BLaER1 treated with 17β-estradiol and CSF1 and Interleukin-3, amounts not matched to agents 10 nM and 100 nM (cell line): ENCODE data around the gene MS4A2.
"Not testable (repeated sequence)": the region's sequence is repeated elsewhere in the genome, so short reads cannot be mapped to it uniquely, and the experiment has no call there.

Source experiments
- H3K27ac ChIP-seq, 11 experiments: shearing (Covaris generic); formaldehyde crosslinking; 2 replicates each; pipeline ENCODE4 v1.8.1; 2022
- H3K27me3 ChIP-seq, 11 experiments: shearing (Covaris generic); formaldehyde crosslinking; 2 replicates each; pipeline ENCODE4 v1.8.1; 2022
- H3K36me3 ChIP-seq, 11 experiments: shearing (Covaris generic); formaldehyde crosslinking; 2 replicates each; pipeline ENCODE4 v1.8.1; 2022
- H3K4me1 ChIP-seq, 10 experiments: shearing (Covaris generic); formaldehyde crosslinking; 2 replicates each; pipeline ENCODE4 v1.8.1; 2022
- H3K4me2 ChIP-seq, 11 experiments: shearing (Covaris generic); formaldehyde crosslinking; 2 replicates each; pipeline ENCODE4 v1.8.1; 2022
- H3K4me3 ChIP-seq, 10 experiments: shearing (Covaris generic); formaldehyde crosslinking; 2 replicates each; pipeline ENCODE4 v1.8.1; 2022
- H3K9ac ChIP-seq, 11 experiments: shearing (Covaris generic); formaldehyde crosslinking; 2 replicates each; pipeline ENCODE4 v1.8.1; 2022
- H3K9me3 ChIP-seq, 11 experiments: shearing (Covaris generic); formaldehyde crosslinking; replicated peaks in 1 of 11; 2 replicates each; pipeline ENCODE4 v1.8.1; 2022
- H4K20me1 ChIP-seq, 11 experiments: shearing (Covaris generic); formaldehyde crosslinking; 2 replicates each; pipeline ENCODE4 v1.8.1; 2022
- Cebpa-rat ChIP-seq, 11 experiments: shearing (Covaris generic); IDR thresholded peaks; 2 replicates each; pipeline ENCODE4 v1.8.1; 2022

The MS4A2 gene

GRCh38 chr11:60118338-60118737 lies 29.9 kb downstream of the MS4A2 start:
- peaks cover 0 to 7% (median 0%) of the 10 kb centered on the region in 11 experiments; a peak in 1 of 22 replicates for H3K36me3 ChIP-seq
- no peak for TF ChIP-seq Cebpa-rat (IDR thresholded peaks at IDR 0.05)

DNA sequence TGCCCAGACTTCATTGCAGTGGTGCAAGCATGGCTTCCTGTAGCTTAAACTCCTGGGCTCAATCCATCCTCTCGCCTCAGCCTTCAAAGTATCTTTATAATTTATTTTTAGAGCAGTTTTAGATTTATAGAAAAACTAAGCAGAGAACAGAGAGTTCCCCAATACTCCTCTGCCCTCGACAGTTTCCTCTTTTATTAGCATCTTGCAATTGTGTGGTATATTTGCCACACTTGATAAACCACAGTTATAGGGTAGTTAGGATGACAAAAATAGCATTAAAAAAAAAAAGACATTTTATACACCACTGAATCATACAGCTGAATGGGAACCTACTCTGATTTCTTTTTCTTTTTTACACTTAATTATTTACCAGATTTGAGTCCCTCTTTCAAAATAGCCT lies 31.2 kb downstream of the MS4A2 start:
- Histone ChIP-seq H3K9ac (peak overlapping the region in 7 of 11 experiments; percentile 7 to 54 (median 41); a peak in 5 of 22 replicates), H3K27ac (peak overlapping the region in 9 of 11 experiments; percentile 58 to 81 (median 78); a peak in 19 of 22 replicates), H3K27me3 (no peaks in the 10 kb centered on the region), H3K9me3 (peaks cover 19 to 53% (median 26%) of the 10 kb centered on the region in 11 experiments), H3K36me3 (peaks cover 0 to 7% (median 0%) of the 10 kb centered on the region in 11 experiments; a peak in 1 of 22 replicates), H3K4me3 (no peak overlapping the region), H3K4me2 (peak overlapping the region in 7 of 11 experiments; percentile 18 to 65 (median 37); a peak in 10 of 22 replicates), H3K4me1 (peaks cover 0 to 39% (median 31%) of the 10 kb centered on the region in 10 experiments; a peak in 17 of 20 replicates), H4K20me1 (no peaks in the 10 kb centered on the region)
- TF ChIP-seq Cebpa-rat (IDR thresholded peaks at IDR 0.05) = peak in 3 of 11 experiments; percentile 21 to 81 (median 60); a peak in 5 of 22 replicates

More at GRCh38 chr11:60118338-60118737, 29.9 kb downstream of the MS4A2 start:
- no peaks in the 10 kb centered on the region for H4K20me1 ChIP-seq
- H3K9ac ChIP-seq = no peak overlapping the region; a peak in 1 of 22 replicates
- peak overlapping the region in 9 of 11 experiments; percentile 58 to 81 (median 77); a peak in 17 of 22 replicates for H3K27ac ChIP-seq
- H3K27me3 ChIP-seq = no peaks in the 10 kb centered on the region
- peak overlapping the region in 4 of 11 experiments; percentile 15 to 48 (median 42); a peak in 7 of 22 replicates for H3K4me2 ChIP-seq
- H3K9me3 ChIP-seq = peaks cover 18 to 51% (median 26%) of the 10 kb centered on the region in 11 experiments
- H3K4me3 ChIP-seq = no peak overlapping the region
- H3K4me1 ChIP-seq = peaks cover 0 to 38% (median 25%) of the 10 kb centered on the region in 10 experiments; a peak in 16 of 20 replicates

DNA sequence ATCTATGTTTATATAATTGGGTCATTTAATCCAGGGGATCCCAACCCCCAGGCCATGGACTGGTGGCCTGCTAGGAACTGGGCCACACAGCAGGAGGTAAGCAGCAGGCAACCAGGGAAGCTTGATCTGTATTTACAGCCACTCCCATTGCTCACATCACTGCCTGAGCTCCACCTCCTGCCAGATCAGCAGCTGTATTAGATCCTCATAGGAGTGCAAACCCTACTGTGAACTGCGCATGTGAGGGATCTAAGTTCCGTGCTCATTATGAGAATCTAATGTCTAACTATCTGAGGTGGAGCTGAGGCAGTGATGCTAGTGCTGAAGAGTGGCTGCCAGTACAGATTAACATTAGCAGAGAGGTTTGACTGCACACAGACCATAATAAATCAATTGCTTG lies 32.8 kb downstream of the MS4A2 start:
- no peaks in the 10 kb centered on the region for H4K20me1 ChIP-seq
- H3K9ac ChIP-seq = no peak overlapping the region
- H3K27ac ChIP-seq = peak overlapping the region in 7 of 11 experiments; percentile 64 to 81 (median 78); a peak in 13 of 22 replicates
- TF ChIP-seq Cebpa-rat (IDR thresholded peaks at IDR 0.05) = no peak
- peak overlapping the region in 8 of 11 experiments; percentile 3 to 65 (median 30); a peak in 11 of 22 replicates for H3K4me2 ChIP-seq
- H3K4me3 ChIP-seq = no peak overlapping the region
- H3K36me3 ChIP-seq = peaks cover 0 to 7% (median 0%) of the 10 kb centered on the region in 11 experiments; a peak in 1 of 22 replicates
- H3K4me1 ChIP-seq = peaks cover 5 to 50% (median 46%) of the 10 kb centered on the region in 10 experiments; a peak in 17 of 20 replicates
- no peaks in the 10 kb centered on the region for H3K27me3 ChIP-seq
- H3K9me3 ChIP-seq = peaks cover 20 to 53% (median 26%) of the 10 kb centered on the region in 11 experiments

- no peaks in the 10 kb centered on the region for H4K20me1 ChIP-seq
- peaks cover 5 to 55% (median 49%) of the 10 kb centered on the region in 10 experiments; a peak in 17 of 20 replicates for H3K4me1 ChIP-seq
- no peak overlapping the region for H3K9ac ChIP-seq
- no peak for TF ChIP-seq Cebpa-rat (IDR thresholded peaks at IDR 0.05)
- H3K27me3 ChIP-seq = no peaks in the 10 kb centered on the region
- H3K36me3 ChIP-seq = peaks cover 0 to 7% (median 0%) of the 10 kb centered on the region in 11 experiments; a peak in 1 of 22 replicates
- no peak overlapping the region for H3K4me3 ChIP-seq
- no peak overlapping the region for H3K27ac ChIP-seq
- peaks cover 20 to 53% (median 26%) of the 10 kb centered on the region in 11 experiments for H3K9me3 ChIP-seq
- no peak overlapping the region for H3K4me2 ChIP-seq
Measured at GRCh38 chr11:60122414-60123036, 34.1 kb downstream of the MS4A2 start.

DNA sequence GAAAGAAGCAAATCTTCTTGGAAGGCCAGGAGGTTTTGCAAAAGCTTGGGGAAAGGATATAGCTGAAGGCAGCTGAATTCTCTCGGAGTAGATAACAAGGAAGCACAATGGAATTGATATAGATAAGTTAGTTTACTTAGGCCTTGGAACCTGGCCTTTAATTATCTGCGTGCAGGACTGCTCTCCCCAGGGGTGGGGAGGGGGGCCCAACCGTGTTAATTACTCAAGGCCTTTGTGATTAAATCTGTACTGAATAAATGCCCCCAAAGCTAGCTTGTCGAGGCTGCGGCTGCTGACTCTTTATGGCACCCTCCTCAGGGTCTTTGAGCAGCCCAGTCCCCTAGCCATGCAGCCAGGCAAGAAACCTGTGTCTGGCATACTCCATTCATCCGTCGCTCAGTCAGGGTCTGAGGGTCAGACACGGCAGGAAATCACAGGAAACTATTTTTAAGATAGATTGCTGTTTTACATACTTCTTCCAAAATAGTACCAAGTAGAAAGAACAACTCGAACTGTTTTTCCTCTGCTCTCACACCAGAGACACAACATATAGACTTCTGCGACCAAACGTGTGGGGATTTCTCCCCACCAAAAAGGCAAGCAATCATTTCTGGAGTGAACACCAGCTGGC lies 36.5 kb downstream of the MS4A2 start:
- H3K27ac ChIP-seq = peak overlapping the region in 7 of 11 experiments; percentile 8 to 41 (median 22); a peak in 7 of 22 replicates
- H3K9me3 ChIP-seq = peaks cover 7 to 35% (median 13%) of the 10 kb centered on the region in 11 experiments; a peak in 18 of 22 replicates
- peak overlapping the region in 1 of 11 experiments; percentile 4; a peak in 1 of 22 replicates for H3K9ac ChIP-seq
- no peak overlapping the region for H3K4me3 ChIP-seq
- peaks cover 5 to 45% (median 35%) of the 10 kb centered on the region in 10 experiments; a peak in 17 of 20 replicates for H3K4me1 ChIP-seq
- no peaks in the 10 kb centered on the region for H4K20me1 ChIP-seq
- no peak for TF ChIP-seq Cebpa-rat (IDR thresholded peaks at IDR 0.05)
- H3K36me3 ChIP-seq = no peaks in the 10 kb centered on the region
- no peaks in the 10 kb centered on the region for H3K27me3 ChIP-seq
- H3K4me2 ChIP-seq = peak overlapping the region; percentile 0 to 68 (median 53); a peak in 19 of 22 replicates

DNA sequence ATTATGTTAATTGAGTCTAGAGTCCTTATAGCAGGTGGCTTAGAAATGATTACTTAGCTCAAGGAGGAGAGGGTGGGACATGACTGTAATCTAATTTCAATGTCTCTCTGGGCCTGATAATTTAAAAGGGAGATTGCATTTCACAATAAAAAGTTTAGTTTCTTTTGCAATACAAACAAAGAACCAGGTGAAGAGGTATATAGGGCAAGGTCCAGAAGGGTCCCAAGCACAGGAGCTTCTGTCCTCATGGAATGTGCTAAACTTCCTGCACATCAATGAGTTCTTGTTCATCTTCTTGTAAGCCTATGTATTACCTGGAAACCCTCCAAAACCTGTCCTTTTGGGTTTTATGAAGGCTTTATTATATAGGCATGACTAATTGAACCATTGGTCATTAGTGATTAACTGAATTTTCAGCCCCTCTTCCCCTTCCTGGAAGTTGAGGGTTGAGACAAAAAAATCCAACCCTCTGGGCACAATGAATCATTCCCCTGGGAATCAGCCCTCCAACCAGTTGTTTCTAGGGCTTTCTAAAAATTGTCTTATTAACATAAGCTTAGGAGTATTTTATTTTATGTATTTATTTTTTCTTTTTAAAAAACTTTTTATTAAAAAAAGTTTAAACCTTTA lies 37.6 kb downstream of the MS4A2 start:
- Histone ChIP-seq H3K27ac (peak overlapping the region in 1 of 11 experiments; percentile 41; a peak in 1 of 22 replicates), H3K4me1 (peaks cover 5 to 35% (median 26%) of the 10 kb centered on the region in 10 experiments; a peak in 17 of 20 replicates), H3K9ac (no peak overlapping the region), H3K4me3 (no peak overlapping the region), H3K36me3 (no peaks in the 10 kb centered on the region), H3K4me2 (peak overlapping the region in 9 of 11 experiments; percentile 5 to 68 (median 57); a peak in 12 of 22 replicates), H3K9me3 (peaks cover 0 to 23% (median 6%) of the 10 kb centered on the region in 11 experiments; a peak in 12 of 22 replicates), H3K27me3 (no peaks in the 10 kb centered on the region), H4K20me1 (no peaks in the 10 kb centered on the region)
- TF ChIP-seq Cebpa-rat (IDR thresholded peaks at IDR 0.05) = no peak

DNA sequence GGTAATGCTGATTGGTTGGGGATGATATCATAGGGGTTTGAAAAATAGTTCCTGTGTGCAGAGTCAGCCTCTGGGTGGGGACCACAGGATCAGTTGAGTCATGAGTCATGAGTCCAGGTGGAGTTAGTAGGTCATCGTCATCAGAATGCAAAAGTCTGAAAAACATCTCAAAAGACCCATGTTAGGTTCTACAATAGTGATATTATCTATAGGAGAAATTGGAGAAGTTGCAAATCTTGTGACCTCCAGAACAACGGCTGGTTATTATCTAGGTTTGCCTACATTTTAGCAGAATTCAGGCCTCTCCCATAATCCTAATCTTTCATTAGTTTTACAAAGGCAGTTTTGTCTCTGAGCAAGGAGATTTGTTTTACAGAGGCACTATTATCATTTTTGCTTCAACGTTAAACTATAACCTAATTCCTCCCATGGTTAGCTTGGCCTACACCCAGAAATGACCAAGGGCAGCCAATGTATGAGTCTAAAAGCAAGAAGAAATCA lies 38.9 kb downstream of the MS4A2 start:
- H3K36me3 ChIP-seq = no peaks in the 10 kb centered on the region
- H3K9me3 ChIP-seq = peaks cover 0 to 12% (median 4%) of the 10 kb centered on the region in 11 experiments; a peak in 8 of 22 replicates
- peaks cover 5 to 30% (median 22%) of the 10 kb centered on the region in 10 experiments; a peak in 16 of 20 replicates for H3K4me1 ChIP-seq
- no peaks in the 10 kb centered on the region for H4K20me1 ChIP-seq
- TF ChIP-seq Cebpa-rat (IDR thresholded peaks at IDR 0.05) = no peak
- H3K4me3 ChIP-seq = no peak overlapping the region
- H3K4me2 ChIP-seq = peak overlapping the region in 1 of 11 experiments; percentile 10; a peak in 1 of 22 replicates
- H3K27me3 ChIP-seq = no peaks in the 10 kb centered on the region
- H3K27ac ChIP-seq = no peak overlapping the region
- H3K9ac ChIP-seq = no peak overlapping the region

DNA sequence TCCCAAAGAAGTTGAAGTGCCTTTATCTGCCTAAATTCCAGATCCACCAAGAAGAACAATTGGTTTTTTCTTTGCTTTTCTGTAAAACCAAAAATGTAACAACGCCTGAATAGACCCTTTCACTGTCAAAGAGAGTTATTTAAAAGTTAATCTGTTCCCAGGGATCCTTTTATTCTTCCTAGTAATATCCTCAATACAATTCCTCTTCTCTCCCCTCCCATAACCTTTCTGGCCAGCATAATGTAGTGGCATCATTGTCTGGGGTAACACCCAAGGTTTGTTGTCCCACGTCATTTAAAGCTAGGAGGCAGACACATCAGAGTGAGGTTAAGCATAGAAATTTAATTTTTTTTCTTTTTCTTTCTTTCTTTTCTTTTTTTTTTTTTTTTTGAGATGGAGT lies 39.9 kb downstream of the MS4A2 start:
- TF ChIP-seq Cebpa-rat (IDR thresholded peaks at IDR 0.05) = no peak
- H3K9me3 ChIP-seq = peaks cover 0 to 8% (median under 1%) of the 10 kb centered on the region in 11 experiments; a peak in 8 of 22 replicates
- H4K20me1 ChIP-seq = no peaks in the 10 kb centered on the region
- H3K36me3 ChIP-seq = no peaks in the 10 kb centered on the region
- no peak overlapping the region for H3K4me3 ChIP-seq
- no peaks in the 10 kb centered on the region for H3K27me3 ChIP-seq
- peak overlapping the region in 3 of 11 experiments; percentile 2 to 27 (median 22); a peak in 2 of 22 replicates for H3K4me2 ChIP-seq
- no peak overlapping the region for H3K27ac ChIP-seq
- H3K9ac ChIP-seq = no peak overlapping the region
- peaks cover 5 to 30% (median 22%) of the 10 kb centered on the region in 10 experiments; a peak in 16 of 20 replicates for H3K4me1 ChIP-seq

DNA sequence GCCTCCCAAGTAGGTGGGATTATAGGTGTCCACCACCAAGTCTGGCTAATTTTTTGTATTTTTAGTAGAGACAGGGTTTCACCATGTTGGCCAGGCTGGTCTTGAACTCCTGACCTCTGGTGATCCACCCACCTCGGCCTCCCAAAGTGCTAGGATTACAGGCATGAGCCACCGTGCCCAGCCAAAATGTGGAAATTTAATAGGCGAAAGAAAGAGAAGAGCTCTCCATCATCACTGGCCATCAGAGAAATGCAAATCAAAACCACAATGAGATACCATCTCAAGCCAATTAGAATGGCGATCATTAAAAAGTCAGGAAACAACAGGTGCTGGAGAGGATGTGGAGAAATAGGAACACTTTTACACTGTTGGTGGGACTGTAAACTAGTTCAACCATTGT lies 40.4 kb downstream of the MS4A2 start:
- not testable (repeated sequence) for H3K4me3 ChIP-seq, H3K9ac ChIP-seq, H3K27me3 ChIP-seq, H4K20me1 ChIP-seq, H3K4me2 ChIP-seq, H3K27ac ChIP-seq, H3K36me3 ChIP-seq
- Histone ChIP-seq H3K4me1 (peaks cover 5 to 30% (median 22%) of the 10 kb centered on the region in 10 experiments; a peak in 16 of 20 replicates), H3K9me3 (peaks cover 2 to 11% (median 4%) of the 10 kb centered on the region in 11 experiments; a peak in 21 of 22 replicates)
